GM10248 (cell line): ENCODE measurements around the gene STAM2.
"Not testable (repeated sequence)": the region's sequence is repeated elsewhere in the genome, so short reads cannot be mapped to it uniquely, and the experiment has no call there.

Source experiments
- CTCF ChIA-PET: fragments of 300-600 bp; sonication (Branson Sonifier 250); formaldehyde crosslinking; extraction: SDS; loops from one replicate; lab custom pipeline; 2021; ENCODE audit warnings: antibody characterized with exemption; lab: Yijun Ruan, JAX
- POLR2A ChIA-PET: fragments of 350-650 bp; sonication (Branson Sonifier 250); formaldehyde crosslinking; extraction: SDS; loops from one replicate; lab custom pipeline; 2020; ENCODE audit warnings: antibody characterized with exemption; lab: Yijun Ruan, JAX
- DNase-seq: peaks from one replicate; pipeline ENCODE4 v3.0.0; 2012; ENCODE audit errors: extremely low spot score
- CTCF ChIP-seq: IDR thresholded peaks from 2 replicates; pipeline ENCODE4 v1.5.1; 2012; ENCODE audit warnings: mild to moderate bottlenecking, low read depth; ENCODE audit errors: extremely low read depth, missing control alignments, control extremely low read depth

The STAM2 gene

GRCh38 chr2:152200565-152201465 is 25.3 kb upstream of the STAM2 start:
- DNase-seq = no peak
- ChIA-PET POLR2A (no interaction called here), CTCF (interaction anchor here (1.0 to 1.8 kb wide), 4 partner anchors 10 to 435 kb away, joined by 3 to 7 read pairs (median 3); no protein-coding TSS in a partner anchor)
- TF ChIP-seq CTCF = no peak

GRCh38 chr2:152200101-152200500 is 24.5 kb upstream of the STAM2 start:
- DNase-seq = no peak
- POLR2A ChIA-PET = no interaction called here
- CTCF ChIA-PET = interaction anchor here (1.0 to 1.8 kb wide), 5 partner anchors 10 to 436 kb away, joined by 3 to 7 read pairs (median 3); no protein-coding TSS in a partner anchor
- TF ChIP-seq CTCF = no peak

- TF ChIP-seq CTCF = no peak
- DNase-seq = no peak
- ChIA-PET CTCF (interaction anchor here (1.4 kb wide), 1 partner anchor 23 kb away, joined by 5 read pairs; the partner anchor contains the start of gene STAM2), POLR2A (no interaction called here)
Measured at GRCh38 chr2:152198499-152198898, 22.9 kb upstream of the STAM2 start.

GRCh38 chr2:152197508-152198284 is 22.1 kb upstream of the STAM2 start:
- DNase-seq, POLR2A ChIA-PET, CTCF ChIA-PET: not testable (repeated sequence)

GRCh38 chr2:152189622-152190495 is 14.3 kb upstream of the STAM2 start:
- POLR2A ChIA-PET = no interaction called here
- CTCF ChIA-PET = interaction anchor here (0.6 to 2.4 kb wide), 16 partner anchors 10 to 553 kb away, joined by 3 to 50 read pairs (median 4); partner anchors contain the start of genes ARL6IP6, PRPF40A and STAM2
- peak; percentile 79 for TF ChIP-seq CTCF
- peak; percentile 48 for DNase-seq

GRCh38 chr2:152186808-152187207 is 11.2 kb upstream of the STAM2 start:
- CTCF ChIA-PET = interaction anchor here (0.7 to 4.2 kb wide), 6 partner anchors 10 to 449 kb away, joined by 3 to 29 read pairs (median 3); partner anchors contain the start of gene STAM2
- DNase-seq, POLR2A ChIA-PET: not testable (repeated sequence)
